Renal pelvis (tissue), 12 donors: ENCODE results near the gene GTF2H2C. TPM values are rescaled to one million over a fixed set of nuclear protein-coding genes. Genes with fewer than 3 reads are reported as not detected.
A peak's percentile ranks its signal among the peaks of the same experiment; 100 is the strongest.
"Not testable (repeated sequence)": the region's sequence is repeated elsewhere in the genome, so short reads cannot be mapped to it uniquely, and the experiment has no call there.

ENCODE experiments used
- DNase-seq: peaks from one replicate; pipeline ENCODE4 v3.0.0-alpha.2; 2013
- long read RNA-seq, 16 experiments: transcript quantifications; one replicate each; lab custom pipeline, GENCODE V29; 2026
- polyA plus RNA-seq, 3 donors: library from polyadenylated mRNA; unstranded; fragments of 120-200 nt; gene quantifications; one replicate each; pipeline ENCODE4 v1.2.1, GENCODE V29; 2013; ENCODE audit not compliant: insufficient read length in 3 of 3

GTF2H2C gene
- 10 to 100 TPM; 32.9 to 71.5 (median 67.5) TPM for polyA plus RNA-seq
- long read RNA-seq, donor 1, partial matches to known transcripts: 0 of 1 reads
- long read RNA-seq, donor 1, other reads (novel, unspliced or antisense): 0 of 1 reads
- long read RNA-seq, donor 2, partial matches to known transcripts: 0 of 3 reads
- long read RNA-seq, donor 2, other reads (novel, unspliced or antisense): 0 of 3 reads
- long read RNA-seq, donor 3, partial matches to known transcripts: 0 of 1 reads
- long read RNA-seq, donor 3, other reads (novel, unspliced or antisense): 0 of 1 reads
- long read RNA-seq, donor 4, partial matches to known transcripts: 0 of 1 reads
- long read RNA-seq, donor 4, other reads (novel, unspliced or antisense): 0 of 1 reads
- long read RNA-seq, donor 5: 0 reads
- long read RNA-seq, donor 6, partial matches to known transcripts: 0 of 3 reads
- long read RNA-seq, donor 6, other reads (novel, unspliced or antisense): 0 of 3 reads
- long read RNA-seq, donor 7, partial matches to known transcripts: 0 of 1 reads
- long read RNA-seq, donor 7, other reads (novel, unspliced or antisense): 0 of 1 reads
- long read RNA-seq, donor 8, partial matches to known transcripts: 0 of 1 reads
- long read RNA-seq, donor 8, other reads (novel, unspliced or antisense): 0 of 1 reads
- long read RNA-seq, donor 9, partial matches to known transcripts: 0 of 4 reads
- long read RNA-seq, donor 9, other reads (novel, unspliced or antisense): 0 of 4 reads
- long read RNA-seq, donor 10, partial matches to known transcripts: 0 of 1 reads
- long read RNA-seq, donor 10, other reads (novel, unspliced or antisense): 0 of 1 reads
- long read RNA-seq, donor 11, partial matches to known transcripts: 0 of 1 reads
- long read RNA-seq, donor 11, other reads (novel, unspliced or antisense): 0 of 1 reads
- long read RNA-seq, donor 12, partial matches to known transcripts: 0 of 2 reads
- long read RNA-seq, donor 12, other reads (novel, unspliced or antisense): 0 of 2 reads
- long read RNA-seq, donor 13, partial matches to known transcripts: 0 of 1 reads
- long read RNA-seq, donor 13, other reads (novel, unspliced or antisense): 0 of 1 reads
- long read RNA-seq, donor 14, partial matches to known transcripts: 0 of 2 reads
- long read RNA-seq, donor 14, other reads (novel, unspliced or antisense): 0 of 2 reads
- long read RNA-seq, donor 15, partial matches to known transcripts: 0 of 3 reads
- long read RNA-seq, donor 15, other reads (novel, unspliced or antisense): 0 of 3 reads
- long read RNA-seq, donor 16: 0 reads

DNA sequence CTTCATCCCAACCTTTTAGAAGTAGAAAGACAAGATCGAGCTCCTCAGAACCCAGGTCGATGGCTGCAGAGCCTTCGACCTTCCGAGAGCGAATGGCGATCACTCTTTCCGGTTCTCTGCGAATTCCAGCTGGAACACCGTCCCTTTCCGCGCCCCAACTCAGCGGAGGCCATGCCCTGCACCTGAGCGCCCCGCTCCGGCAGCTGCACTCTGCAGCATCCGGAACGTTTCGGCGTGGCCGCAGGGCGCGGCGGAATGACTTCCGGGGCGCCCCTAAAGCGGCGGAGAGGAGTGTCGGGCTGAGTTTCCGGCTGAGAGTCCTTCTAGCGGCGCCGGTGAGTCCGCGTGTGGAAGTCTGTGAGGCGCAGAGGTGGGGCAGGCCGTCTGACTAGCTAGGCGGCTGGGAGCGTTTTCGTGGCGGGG, at the start of gene GTF2H2C:
Gene GTF2H2C, plus strand, starts transcription at position 284 of the 423 bp plus-strand sequence. CDS start 4,942 bp downstream, outside the sequence.
- DNase-seq: peak; percentile 63

- no peak for DNase-seq
Observed at GRCh38 chr5:69510694-69511093, 49.3 kb upstream of the GTF2H2C start.

GRCh38 chr5:69512740-69513260, 47.2 kb upstream of the GTF2H2C start:
- no peak for DNase-seq

GRCh38 chr5:69515570-69515969, 44.4 kb upstream of the GTF2H2C start:
- not testable (repeated sequence) for DNase-seq

GRCh38 chr5:69516769-69517168, 43.2 kb upstream of the GTF2H2C start:
- no peak for DNase-seq

DNA sequence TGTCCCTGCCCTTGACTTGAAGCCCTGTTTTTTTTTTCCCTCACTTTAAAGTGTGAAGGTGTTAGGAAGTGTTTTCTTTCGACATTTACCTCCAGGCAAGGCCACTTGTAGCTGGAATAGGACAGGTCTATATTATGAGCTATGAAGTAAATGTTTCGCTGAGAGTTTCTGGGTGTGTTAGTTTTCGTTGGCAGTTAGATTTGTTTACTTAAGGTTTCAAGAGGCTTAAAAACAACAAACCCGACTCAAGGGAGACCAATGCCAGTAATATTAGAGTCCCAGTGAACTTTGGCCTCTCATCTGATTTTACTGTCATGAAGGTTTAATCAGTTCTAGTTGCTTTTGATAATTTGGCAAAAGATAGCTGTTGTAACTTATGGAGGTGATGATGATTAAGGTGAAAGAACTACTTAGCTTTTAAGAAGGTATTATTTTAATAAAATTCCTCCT, 42.2 kb upstream of the GTF2H2C start:
- DNase-seq: no peak

GRCh38 chr5:69519285-69519684, 40.7 kb upstream of the GTF2H2C start:
- DNase-seq: no peak

GRCh38 chr5:69522035-69522434, 38.0 kb upstream of the GTF2H2C start:
- no peak for DNase-seq

- no peak for DNase-seq
Observed at GRCh38 chr5:69525490-69525889, 34.5 kb upstream of the GTF2H2C start.

DNA sequence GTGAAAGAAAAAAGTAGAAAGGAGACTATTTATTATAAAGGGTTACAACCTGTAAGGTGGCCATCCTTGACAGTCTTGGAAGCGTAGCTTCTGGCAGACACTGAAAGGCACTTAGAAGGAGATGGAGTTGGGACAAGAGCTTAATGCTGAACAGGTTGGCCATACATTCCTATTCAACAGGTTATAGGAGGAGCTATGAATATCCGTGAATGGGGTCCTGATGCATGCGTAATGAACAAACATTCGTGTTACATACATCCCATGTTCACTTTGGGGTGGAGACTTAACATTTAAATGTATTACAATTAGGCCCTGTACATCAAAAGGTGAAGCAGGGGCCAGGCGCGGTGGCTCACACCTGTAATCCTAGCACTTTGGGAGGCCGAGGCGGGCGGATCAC, 33.3 kb upstream of the GTF2H2C start:
- no peak for DNase-seq

GRCh38 chr5:69527128-69527770, 32.7 kb upstream of the GTF2H2C start:
- no peak for DNase-seq

GRCh38 chr5:69528035-69528434, 32.0 kb upstream of the GTF2H2C start:
- peak; percentile 41 for DNase-seq

- no peak for DNase-seq
Observed at GRCh38 chr5:69528609-69529008, 31.4 kb upstream of the GTF2H2C start.

DNA sequence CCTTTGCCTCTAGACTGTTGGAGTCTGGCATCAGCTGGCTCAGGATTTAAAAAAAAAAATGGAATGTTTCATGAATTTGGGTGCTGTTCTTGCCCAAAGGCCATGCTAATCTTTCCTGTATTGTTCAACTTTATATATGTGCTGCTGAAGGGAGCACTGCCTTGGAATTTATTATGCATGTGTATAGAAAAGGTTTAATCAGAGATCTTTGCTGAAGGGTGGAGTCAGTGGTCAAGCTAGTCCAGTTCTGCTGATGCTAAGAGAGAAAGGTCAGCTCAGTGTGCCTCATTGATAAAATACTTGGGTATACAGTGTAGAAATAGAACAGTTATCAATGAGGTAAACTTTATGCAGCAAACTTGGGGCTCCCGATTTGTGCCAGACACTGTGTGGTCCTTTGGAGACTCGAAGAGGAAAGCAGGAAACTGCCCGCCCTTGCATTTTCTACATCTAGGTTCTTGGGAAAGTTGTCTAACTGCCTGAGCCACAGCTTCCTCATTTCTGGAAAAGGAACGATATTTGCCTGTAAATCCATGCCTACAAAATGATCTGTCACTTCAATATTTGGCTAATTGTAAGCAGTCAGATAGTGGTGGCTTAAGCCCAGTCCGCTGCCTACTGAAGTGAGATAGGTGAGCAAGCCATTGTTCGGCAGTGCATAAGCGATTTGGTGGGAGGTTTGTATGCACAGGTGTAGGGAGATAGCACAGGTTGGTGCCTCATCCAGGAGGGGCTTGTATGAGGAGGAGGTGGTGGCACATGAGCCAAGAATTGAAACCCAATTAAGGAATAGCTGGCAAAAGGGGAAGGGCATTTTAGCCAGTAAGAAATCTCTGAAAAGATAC, 29.2 kb upstream of the GTF2H2C start:
- DNase-seq: no peak

DNA sequence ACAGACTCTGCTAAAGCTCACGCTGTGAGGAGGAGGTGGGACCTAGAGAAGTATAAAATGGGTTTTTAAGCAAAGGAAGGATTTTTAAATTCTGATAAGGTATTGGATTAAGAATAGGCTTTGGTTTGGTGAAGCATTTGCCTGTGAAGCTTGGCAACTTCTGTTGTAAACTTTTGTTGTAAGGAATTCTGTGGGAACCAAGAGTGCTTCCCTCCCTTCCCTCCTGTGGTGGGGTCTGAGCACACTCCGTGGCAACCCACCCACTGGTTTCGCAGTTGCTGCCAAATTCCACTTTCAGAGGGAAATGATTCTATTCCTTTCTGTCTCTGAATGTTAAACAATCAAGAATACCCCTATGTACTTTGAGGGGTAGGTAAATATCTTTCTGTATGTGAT, 28.6 kb upstream of the GTF2H2C start:
- no peak for DNase-seq

- not testable (repeated sequence) for DNase-seq
Observed at GRCh38 chr5:69537911-69538310, 22.1 kb upstream of the GTF2H2C start.

GRCh38 chr5:69538735-69539134, 21.3 kb upstream of the GTF2H2C start:
- not testable (repeated sequence) for DNase-seq

- DNase-seq: not testable (repeated sequence)
Observed at GRCh38 chr5:69541347-69541746, 18.6 kb upstream of the GTF2H2C start.

DNA sequence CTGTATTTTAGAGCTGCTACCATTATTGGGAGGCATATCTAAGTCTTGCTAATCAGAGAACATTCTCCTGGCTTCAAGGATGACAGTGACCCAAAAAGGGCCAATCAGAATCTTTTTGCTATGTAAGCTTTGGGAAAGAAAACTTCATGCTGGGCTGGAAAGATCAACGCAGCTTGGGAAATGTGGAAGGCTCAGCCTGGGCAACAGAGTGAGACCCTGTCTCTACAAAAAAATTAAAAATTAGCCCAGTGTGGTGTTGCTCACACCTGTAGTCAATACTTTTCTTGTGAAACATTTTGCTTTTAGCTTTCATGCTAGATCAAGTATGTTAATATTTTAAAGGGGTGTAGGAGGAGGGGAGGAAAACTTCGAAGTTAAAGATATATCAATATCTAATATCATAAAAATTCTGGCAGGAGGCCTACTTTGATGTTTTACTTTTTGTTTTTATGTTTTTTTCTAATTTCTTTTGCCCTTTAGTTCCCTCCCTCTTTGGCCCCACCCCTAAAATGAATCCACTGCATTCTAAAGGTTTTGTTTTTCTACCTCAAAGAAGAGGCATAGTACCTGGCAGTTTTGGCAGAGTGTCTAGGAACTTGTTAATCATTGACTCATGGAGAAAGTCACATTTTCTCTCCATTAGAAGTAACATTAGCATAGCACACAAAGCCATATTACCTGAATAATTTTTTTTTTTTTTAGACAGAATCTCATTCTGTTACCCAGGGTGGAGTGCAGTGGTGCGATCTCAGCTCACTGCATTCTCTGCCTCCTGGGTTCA, 17.0 kb upstream of the GTF2H2C start:
- not testable (repeated sequence) for DNase-seq
